ENCODE data around the gene C12orf57.

DNA sequence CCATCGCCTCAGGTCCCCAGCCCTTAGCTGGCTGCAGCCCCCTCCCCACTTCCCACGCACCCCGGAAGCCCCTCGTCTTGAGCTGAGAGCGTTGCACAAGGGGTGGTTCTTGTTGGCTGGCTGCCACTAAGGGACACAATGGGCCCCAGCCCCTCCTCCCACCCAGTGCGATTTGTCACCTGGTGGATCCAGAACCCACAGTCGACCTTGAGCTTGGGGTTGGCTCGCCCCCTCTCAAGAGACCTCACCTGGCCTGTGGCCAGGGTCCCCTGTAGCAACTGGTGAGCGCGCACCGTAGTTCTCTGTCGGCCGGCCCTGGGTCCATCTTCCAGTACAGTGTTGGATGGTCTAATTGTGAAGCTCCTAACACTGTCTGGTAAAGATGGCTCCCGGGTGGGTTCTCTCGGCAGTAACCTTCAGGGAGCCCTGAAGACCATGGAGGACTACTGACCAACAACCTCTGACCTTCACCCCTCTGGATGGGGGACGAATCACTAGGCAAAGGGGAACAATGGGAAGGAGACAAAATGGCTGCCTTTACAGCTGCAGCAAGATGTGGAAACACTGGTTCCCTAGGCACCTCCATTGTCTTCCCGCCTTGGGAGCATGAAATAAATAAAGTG, 20.1 kb downstream of the C12orf57 start:
- TF ChIP-seq, protein P1, sequence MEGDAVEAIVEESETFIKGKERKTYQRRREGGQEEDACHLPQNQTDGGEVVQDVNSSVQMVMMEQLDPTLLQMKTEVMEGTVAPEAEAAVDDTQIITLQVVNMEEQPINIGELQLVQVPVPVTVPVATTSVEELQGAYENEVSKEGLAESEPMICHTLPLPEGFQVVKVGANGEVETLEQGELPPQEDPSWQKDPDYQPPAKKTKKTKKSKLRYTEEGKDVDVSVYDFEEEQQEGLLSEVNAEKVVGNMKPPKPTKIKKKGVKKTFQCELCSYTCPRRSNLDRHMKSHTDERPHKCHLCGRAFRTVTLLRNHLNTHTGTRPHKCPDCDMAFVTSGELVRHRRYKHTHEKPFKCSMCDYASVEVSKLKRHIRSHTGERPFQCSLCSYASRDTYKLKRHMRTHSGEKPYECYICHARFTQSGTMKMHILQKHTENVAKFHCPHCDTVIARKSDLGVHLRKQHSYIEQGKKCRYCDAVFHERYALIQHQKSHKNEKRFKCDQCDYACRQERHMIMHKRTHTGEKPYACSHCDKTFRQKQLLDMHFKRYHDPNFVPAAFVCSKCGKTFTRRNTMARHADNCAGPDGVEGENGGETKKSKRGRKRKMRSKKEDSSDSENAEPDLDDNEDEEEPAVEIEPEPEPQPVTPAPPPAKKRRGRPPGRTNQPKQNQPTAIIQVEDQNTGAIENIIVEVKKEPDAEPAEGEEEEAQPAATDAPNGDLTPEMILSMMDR (IDR thresholded peaks at IDR 0.05; ENCODE audit: insufficient read depth, low read length): no peak
- TF ChIP-seq, protein P2, sequence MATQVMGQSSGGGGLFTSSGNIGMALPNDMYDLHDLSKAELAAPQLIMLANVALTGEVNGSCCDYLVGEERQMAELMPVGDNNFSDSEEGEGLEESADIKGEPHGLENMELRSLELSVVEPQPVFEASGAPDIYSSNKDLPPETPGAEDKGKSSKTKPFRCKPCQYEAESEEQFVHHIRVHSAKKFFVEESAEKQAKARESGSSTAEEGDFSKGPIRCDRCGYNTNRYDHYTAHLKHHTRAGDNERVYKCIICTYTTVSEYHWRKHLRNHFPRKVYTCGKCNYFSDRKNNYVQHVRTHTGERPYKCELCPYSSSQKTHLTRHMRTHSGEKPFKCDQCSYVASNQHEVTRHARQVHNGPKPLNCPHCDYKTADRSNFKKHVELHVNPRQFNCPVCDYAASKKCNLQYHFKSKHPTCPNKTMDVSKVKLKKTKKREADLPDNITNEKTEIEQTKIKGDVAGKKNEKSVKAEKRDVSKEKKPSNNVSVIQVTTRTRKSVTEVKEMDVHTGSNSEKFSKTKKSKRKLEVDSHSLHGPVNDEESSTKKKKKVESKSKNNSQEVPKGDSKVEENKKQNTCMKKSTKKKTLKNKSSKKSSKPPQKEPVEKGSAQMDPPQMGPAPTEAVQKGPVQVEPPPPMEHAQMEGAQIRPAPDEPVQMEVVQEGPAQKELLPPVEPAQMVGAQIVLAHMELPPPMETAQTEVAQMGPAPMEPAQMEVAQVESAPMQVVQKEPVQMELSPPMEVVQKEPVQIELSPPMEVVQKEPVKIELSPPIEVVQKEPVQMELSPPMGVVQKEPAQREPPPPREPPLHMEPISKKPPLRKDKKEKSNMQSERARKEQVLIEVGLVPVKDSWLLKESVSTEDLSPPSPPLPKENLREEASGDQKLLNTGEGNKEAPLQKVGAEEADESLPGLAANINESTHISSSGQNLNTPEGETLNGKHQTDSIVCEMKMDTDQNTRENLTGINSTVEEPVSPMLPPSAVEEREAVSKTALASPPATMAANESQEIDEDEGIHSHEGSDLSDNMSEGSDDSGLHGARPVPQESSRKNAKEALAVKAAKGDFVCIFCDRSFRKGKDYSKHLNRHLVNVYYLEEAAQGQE (IDR thresholded peaks at IDR 0.05; ENCODE audit: insufficient replicate concordance, low read depth): no peak
